DMS53 treated with DMSO at 0.1 percent for 48 hours (cell line): ENCODE data around the gene SPPL2A.

ENCODE experiments used
- DNase-seq: peaks from one replicate; lab custom pipeline; 2025; ENCODE audit not compliant: unreplicated experiment; lab: John Stamatoyannopoulos, UW

SPPL2A gene

DNA sequence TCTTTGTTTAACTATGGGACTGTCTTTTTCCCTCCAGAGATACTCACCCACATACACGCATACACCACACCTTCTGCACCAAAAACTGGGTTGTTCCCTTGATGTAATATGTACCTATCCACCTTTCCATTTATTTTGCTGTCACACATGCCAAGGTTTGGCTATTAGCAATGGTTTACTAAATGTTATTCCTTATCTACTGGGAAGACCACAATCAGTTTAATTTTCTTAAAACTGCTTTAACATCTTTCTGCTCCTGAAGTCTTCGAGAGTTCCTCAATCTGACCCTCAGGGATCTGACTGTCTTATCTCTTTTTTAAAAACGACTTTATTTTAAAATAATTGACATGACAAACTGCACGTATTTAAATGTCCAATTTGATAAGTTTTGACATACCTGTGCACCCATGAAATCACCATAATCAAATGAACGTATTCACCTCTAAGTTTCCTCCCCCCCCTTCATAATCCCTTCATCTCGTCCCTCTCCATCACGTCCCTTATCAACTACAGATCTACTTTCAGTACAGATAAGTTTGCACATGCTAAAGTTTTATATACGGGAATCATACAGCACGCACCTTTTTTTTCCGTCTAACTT is 78.1 kb downstream of the SPPL2A start:
- no peak for DNase-seq

DNA sequence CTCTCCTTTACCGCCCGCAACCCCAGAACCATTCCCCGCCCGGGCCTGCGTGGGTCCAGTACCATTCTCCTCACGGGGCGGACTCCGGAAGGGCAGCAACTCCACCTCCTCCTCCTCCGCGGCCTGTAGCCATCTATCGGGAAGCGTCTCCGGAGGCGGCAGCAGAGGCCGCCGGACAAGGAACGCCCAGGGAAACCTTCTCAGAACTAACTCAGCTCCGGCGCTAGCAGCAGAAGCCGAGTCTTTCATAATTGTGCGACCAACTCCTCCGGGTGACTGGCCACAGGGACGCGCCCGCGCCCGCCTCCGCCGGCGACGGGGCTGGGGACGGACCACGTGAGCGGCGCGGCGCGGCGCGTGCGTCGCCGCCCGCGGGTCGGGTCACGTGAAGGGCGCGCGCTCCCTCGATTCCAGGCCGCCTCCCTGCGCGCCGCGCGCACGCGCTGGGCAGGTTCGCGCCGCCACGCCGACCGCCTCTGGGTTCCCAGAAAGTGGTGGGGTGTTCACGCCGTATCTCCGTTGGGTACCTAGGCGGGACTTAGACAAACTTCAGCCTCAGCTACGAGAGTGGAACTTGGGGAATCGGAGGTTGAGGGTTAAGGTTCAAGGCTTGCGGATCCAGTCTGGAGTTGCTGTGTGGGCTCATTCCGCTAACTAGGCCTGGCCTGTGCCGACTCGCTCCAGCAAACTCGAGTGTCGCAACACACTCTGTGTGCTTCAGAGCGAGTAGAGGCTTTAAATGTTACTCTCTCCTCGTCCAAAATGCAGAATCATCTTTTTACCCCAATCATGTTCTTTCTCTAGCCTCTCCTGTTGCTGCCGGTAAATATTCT is 78.8 kb downstream of the SPPL2A start, which contains the start of gene TRPM7:
TSS of gene TRPM7 (minus strand) at position 329 of the 833 bp plus-strand sequence. CDS start at position 65, 264 bp downstream.
- peak; percentile 53 for DNase-seq

DNA sequence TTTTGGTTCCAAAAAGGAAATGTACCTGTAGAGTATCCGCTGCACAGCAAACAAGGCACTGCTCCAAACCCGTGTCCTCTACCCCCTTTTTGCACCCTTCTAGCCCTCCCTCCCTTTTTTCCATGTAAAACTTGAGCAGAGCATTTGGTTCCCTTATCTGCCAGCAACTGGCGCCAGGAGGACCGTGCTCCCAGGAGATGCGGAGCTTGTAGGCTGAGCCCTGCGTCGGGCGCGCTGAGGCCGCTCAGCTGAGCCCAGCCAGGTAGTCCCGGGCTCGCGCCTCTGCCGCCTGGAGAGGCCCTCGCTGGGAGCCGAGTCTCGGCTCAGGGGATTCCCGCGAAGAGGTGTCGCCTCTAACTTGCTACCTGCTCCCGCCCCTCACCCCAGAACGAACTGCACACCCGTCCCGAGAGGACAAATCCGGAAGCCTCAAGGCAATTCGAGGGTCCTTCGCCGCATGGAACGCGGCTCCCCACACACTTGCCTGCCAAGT is 79.5 kb downstream of the SPPL2A start:
- peak; percentile 26 for DNase-seq

DNA sequence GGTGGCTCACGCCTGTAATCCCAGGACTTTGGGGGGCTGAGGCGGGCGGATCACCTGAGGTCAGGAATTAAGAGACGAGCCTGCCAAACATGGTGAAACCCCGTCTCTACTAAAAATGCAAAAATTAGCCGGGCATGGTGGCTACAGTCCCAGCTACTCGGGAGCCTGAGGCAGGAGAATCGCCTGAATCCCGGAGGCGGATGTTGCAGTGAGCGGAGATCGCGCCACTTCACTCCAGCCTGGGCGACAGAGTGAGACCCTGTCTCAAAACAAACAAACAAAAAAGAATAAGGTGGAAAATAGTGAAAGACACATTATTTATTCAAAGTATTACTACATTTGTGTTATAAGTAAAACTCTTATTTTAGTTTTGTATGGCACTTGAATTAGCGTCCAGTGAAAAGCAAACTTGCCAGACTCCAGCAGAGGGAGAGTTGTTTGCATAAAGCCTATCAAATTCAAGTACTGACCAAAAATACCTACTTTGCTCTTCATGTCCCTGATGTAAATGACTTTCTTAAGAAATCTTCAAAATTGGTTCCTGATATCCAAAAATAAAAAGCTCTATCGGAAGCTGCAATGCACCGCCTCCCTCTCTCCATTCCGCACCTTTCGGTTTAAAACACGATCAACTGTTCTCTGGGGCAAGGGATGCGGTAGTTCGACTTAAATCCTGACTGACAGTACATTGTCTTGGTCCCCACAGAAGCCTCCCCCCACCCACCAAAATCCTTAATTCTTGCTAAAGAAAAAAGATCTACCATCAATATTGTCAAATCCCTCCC is 80.1 kb downstream of the SPPL2A start:
- no peak for DNase-seq

DNA sequence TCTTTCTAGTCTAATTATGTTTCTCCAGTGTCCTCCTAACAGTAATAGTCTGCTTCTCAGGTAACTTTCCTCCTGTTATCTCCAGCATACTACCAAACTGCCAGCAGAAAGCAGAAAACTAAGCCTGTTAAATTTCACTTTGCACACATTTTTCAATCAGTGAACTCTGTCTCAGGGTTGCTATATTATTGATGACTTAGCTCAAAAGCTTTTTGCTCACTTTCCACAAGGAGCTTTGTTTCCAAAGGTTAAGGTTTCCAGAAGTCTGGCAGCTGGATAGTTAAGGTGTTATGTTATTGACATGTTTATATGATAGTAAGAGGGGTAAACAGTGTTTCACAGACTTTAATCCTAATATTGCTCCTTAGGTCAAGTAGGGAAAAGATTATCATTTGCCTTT is 84.0 kb downstream of the SPPL2A start:
- DNase-seq: no peak

DNA sequence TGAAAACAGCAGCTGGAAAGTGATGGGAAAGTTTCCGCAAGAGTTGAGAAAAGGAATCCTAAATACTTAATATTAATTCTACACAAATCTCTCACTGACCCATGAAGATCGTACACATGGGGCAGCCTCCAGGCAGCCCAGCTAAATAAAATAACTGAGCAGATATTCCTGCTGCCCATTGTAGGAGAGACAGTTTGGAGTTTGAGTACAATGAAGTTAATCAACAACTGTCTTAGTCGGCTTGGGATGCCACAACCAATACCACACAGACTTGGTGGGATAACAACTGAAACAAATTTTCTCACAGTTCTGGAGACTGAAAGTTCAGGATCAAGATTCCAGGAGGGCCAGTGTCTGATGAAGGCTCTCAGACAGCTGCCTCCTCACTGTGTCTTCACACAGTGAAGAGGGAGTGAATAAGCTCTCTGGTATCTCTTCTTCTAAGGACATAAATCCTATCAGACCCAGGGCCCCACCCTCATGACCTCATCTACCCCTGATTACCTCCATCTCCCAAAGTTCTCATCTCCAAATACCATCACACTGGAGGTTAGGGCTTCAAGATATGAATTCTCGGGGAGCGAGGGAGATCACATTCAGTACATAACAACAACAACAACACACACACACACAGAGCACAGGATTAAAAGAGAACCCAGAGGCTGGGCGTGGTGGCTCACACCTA is 88.6 kb downstream of the SPPL2A start:
- no peak for DNase-seq

DNA sequence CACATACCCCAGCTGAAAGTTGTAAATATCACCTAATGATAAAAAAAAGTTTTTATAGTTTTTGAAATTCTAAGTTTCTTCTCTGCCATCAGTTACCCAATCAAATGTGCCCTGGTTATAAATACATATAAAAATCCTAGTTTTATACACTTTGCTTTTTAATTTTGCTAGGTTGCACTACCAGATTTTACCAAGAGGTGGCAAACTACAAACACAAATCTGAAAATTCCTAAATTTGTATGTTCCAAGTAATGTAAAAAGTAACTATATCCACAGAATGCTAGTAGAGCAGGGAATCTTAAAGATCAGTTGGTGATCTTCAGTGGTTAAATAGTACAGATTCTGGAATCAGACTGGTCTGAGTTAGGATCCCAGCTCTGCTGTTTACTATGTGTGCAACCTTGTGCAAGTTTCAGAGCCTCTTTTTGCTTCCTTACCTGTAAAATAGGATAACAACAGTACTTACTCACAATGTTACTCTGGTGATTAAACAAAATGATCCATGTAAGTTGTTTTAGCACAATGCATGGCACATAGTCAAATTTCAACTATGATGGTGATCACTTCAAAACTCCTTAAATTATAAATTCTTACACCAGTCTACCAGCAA is 89.9 kb downstream of the SPPL2A start:
- DNase-seq: no peak

DNA sequence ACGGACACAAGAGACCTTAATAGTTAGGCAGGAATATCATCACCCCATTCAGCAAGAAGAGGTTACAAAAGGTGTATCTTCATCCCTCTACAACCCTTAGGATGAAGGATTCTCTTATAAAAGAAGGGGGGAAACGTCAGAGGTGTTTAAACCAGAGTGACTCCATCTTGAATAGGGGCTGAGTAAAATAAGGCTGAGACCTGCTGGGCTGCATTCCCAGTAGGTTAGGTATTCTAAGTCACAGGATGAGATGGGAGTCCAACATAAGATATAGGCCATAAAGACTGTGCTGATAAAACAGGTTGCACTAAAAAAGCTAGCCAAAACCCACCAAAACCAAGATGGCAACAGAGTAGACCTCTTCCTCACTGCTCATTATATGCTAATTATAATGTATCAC is 95.4 kb downstream of the SPPL2A start:
- no peak for DNase-seq

DNA sequence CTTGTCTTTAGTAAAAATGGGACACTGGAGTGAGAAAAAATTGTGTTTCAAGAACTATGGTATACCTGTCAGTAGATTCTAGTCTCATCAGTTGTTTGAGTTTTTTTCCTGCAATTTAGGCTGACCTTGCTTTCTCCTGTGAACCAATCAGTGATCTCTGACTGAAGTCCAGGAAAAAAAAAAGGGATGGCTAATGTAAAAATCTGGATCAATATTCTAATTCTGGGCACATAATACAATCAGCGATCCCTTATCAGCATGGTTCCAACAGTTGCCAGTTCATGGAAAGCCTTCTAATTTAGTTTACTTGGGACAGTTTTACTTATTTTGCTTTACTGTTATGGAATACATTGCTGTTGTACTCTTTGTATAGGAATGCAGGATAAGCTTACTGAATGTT is 95.9 kb downstream of the SPPL2A start:
- DNase-seq: no peak

DNA sequence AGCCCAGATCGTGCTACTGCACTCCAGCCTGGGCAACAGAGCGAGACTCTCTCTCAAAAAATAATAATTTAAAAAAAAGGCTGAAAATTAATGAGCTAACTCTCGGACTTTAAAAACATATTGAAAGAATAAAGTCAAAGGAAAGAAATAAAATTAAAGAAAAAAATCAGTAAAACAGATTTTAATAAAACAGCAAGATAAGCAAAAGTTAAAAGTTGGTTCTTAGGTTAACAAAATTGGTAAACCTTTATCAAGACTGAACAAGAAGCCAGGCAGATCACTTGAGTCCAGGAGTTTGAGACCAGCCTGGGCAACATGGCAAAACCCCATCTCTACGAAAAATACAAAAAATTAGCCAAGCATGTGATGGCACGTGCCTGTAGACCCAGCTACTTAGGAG is 99.6 kb downstream of the SPPL2A start:
- no peak for DNase-seq

DNA sequence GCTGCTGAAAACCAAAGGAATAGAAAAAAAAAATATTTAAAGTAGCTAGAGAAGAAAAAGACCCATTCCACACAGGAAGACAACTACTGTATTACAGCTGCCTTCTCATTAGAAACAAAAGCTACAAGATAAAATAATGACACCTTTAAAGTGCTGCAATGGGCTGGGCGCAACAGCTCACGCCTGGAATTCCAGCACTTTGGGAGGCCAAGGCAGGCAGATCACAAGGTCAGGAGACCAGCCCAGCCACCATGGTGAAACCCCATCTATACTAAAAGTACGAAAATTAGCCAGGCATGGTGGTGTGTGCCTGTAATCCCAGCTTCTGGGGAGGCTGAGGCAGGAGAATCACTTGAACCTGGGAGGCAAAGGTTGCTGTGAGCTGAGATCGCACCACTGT is 110.0 kb downstream of the SPPL2A start:
- DNase-seq: no peak

DNA sequence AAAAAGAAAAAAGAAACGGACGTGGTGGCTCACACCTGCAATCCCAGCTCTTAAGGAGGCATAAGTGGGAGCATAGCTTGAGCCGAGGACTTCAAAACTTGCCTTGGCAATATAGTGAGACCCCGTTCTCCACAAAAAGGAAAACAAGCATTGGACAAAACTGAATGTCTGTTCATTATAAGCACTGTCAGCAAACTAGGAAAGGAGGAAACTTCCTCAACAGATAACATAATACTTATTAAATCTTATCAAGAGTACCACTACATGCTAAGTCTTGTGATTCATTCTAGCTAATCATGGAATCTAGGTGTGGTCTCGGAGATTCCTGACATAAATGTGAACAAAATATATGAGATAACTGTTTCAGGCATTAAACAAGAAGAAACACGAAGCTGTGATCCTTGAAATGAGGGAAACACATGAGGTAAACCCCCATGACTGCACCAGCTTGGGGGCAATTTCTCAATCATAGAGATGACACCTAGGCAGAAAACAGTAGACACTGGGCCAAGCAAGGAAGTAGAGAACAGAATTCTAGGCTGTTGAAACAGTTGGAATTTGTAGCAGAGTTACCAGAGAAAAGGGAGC is 112.3 kb downstream of the SPPL2A start:
- no peak for DNase-seq

DNA sequence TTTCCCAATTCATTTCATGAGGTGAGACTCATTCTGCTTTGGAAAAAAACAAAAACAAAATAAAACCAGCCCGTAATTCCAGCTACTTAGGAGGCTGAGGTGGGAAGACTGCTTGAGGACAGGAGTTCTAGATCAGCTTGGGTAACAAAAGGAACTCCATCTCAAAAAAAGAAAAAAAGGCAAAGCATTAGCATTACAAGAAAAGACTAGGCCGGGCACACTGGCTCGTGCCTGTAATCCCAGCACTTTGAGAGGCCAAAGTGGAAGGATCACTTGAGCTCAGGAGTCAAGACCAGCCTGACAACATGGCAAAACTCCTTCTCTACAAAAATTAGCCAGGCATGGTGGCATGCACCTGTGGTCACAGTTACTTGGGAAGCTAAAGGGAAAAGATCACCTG is 112.8 kb downstream of the SPPL2A start:
- no peak for DNase-seq
